C4-2B (cell line): ENCODE measurements around the gene PDE4D.

Experiments used
- H3K27ac ChIP-seq: fragments of 450-650 bp; 2 replicates; pipeline ENCODE4 v1.5.1; 2017
- CTCF ChIP-seq: fragments of 450-650 bp; conservative IDR thresholded peaks from 2 replicates; pipeline ENCODE4 v1.5.1; 2017; ENCODE audit warnings: mild to moderate bottlenecking
- ZFX ChIP-seq: fragments of 450-650 bp; IDR thresholded peaks from 2 replicates; pipeline ENCODE4 v1.6.1; 2017

The PDE4D gene

GRCh38 chr5:59116231-59116865 is 777.2 kb downstream of the PDE4D start:
- TF ChIP-seq ZFX (no peak), CTCF (no peak)
- H3K27ac ChIP-seq: peak overlapping the region; percentile 57; the same call in 1 of the 2 replicates

GRCh38 chr5:59115345-59115744 is 778.2 kb downstream of the PDE4D start:
- no peak overlapping the region for H3K27ac ChIP-seq
- TF ChIP-seq CTCF: no peak

- no peak overlapping the region for H3K27ac ChIP-seq
- TF ChIP-seq CTCF (no peak), ZFX (no peak)
Measured at GRCh38 chr5:59109383-59109782, 784.1 kb downstream of the PDE4D start.

- TF ChIP-seq CTCF (no peak), ZFX (no peak)
- no peak overlapping the region for H3K27ac ChIP-seq
Measured at GRCh38 chr5:59107692-59108091, 785.8 kb downstream of the PDE4D start.

GRCh38 chr5:59104400-59105127 is 789.0 kb downstream of the PDE4D start:
- TF ChIP-seq CTCF (no peak), ZFX (no peak)
- no peak overlapping the region for H3K27ac ChIP-seq

- H3K27ac ChIP-seq: no peak overlapping the region
- TF ChIP-seq ZFX (no peak), CTCF (no peak)
Measured at GRCh38 chr5:59103303-59103702, 790.2 kb downstream of the PDE4D start.

- H3K27ac ChIP-seq: no peak overlapping the region
- no peak for TF ChIP-seq CTCF
Measured at GRCh38 chr5:59102437-59102836, 791.1 kb downstream of the PDE4D start.
